SK-N-SH (cell line): ENCODE data around the gene BMAL1. TPM values are rescaled to one million over a fixed set of nuclear protein-coding genes. Genes with fewer than 3 reads are reported as not detected.

Experiments used
- CTCF ChIA-PET: fragments of 300-600, 350-600 bp; formaldehyde crosslinking; extraction: SDS; loops from one replicate; lab custom pipeline; 2021; lab: Yijun Ruan, JAX
- POLR2A ChIA-PET: fragments of 350-600 bp; sonication (Branson Sonifier 250); formaldehyde crosslinking; extraction: SDS; loops from one replicate; lab custom pipeline; 2020; ENCODE audit warnings: antibody characterized with exemption, inconsistent platforms; lab: Yijun Ruan, JAX
- DNase-seq: peaks from one replicate; pipeline ENCODE4 v3.0.0; 2012
- H2AFZ ChIP-seq: fragments of 200-600 bp; sonication (generic); 2 replicates; pipeline ENCODE4 v1.8.1; 2016; ENCODE audit warnings: antibody characterized with exemption, mild to moderate bottlenecking, low read depth
- H3F3A ChIP-seq: fragments of 200-600 bp; sonication (generic); replicated peaks from 2 replicates; pipeline ENCODE3; 2016; ENCODE audit warnings: antibody characterized with exemption, mild to moderate bottlenecking; ENCODE audit not compliant: insufficient read depth
- H3K27ac ChIP-seq, 2 experiments: fragments of 200-500 bp in 1 of 2; fragments of 200-600 bp in 1 of 2; sonication (Bioruptor generic) in 1 of 2; sonication (generic), shearing (Covaris generic) in 1 of 2; 2 replicates each; pipeline versions ENCODE4 v1.5.1 to v1.6.1; 2014 to 2016; ENCODE audit warnings: low read depth in 2 of 2, inconsistent platforms in 1 of 2, low read length in 1 of 2, mild to moderate bottlenecking in 1 of 2, mixed read lengths in 1 of 2
- H3K27me3 ChIP-seq: fragments of 200-600 bp; sonication (generic), shearing (Covaris generic); 2 replicates; pipeline ENCODE4 v1.6.1; 2016; ENCODE audit warnings: mixed run types; ENCODE audit not compliant: insufficient read depth
- H3K36me3 ChIP-seq, 2 experiments: fragments of 200-500 bp in 1 of 2; fragments of 200-600 bp in 1 of 2; sonication (Bioruptor generic) in 1 of 2; sonication (generic) in 1 of 2; replicated peaks in 1 of 2; 2 replicates each; pipeline versions ENCODE3 to v1.5.1; 2014 to 2016; ENCODE audit warnings: low read length in 1 of 2, mild to moderate bottlenecking in 1 of 2; ENCODE audit not compliant: insufficient read depth in 2 of 2, control insufficient read depth in 1 of 2
- H3K4me1 ChIP-seq, 2 experiments: fragments of 200-500 bp in 1 of 2; fragments of 200-600 bp in 1 of 2; sonication (Bioruptor generic) in 1 of 2; sonication (generic), shearing (Covaris generic) in 1 of 2; 2 replicates each; pipeline versions ENCODE4 v1.5.1 to v1.6.1; 2014 to 2016; ENCODE audit warnings: low read depth in 1 of 2, low read length in 1 of 2, mixed run types in 1 of 2; ENCODE audit not compliant: insufficient read depth in 2 of 2, control insufficient read depth in 1 of 2
- H3K4me2 ChIP-seq: fragments of 200-600 bp; sonication (generic), shearing (Covaris generic); 2 replicates; pipeline ENCODE4 v1.6.1; 2017; ENCODE audit warnings: mixed run types
- H3K4me3 ChIP-seq, 2 experiments: fragments of 200-500 bp in 1 of 2; fragments of 200-600 bp in 1 of 2; sonication (Bioruptor generic) in 1 of 2; sonication (generic), shearing (Covaris generic) in 1 of 2; 2 replicates each; pipeline versions ENCODE4 v1.5.1 to v1.8.1; 2014 to 2016; ENCODE audit warnings: low read depth in 2 of 2, inconsistent platforms in 1 of 2, low read length in 1 of 2, mild to moderate bottlenecking in 1 of 2, mixed read lengths in 1 of 2, moderate library complexity in 1 of 2
- H3K79me2 ChIP-seq: fragments of 200-600 bp; sonication (generic); 2 replicates; pipeline ENCODE4 v1.8.1; 2017; ENCODE audit warnings: mild to moderate bottlenecking; ENCODE audit not compliant: insufficient read depth
- H3K9ac ChIP-seq: fragments of 200-600 bp; sonication (generic); 2 replicates; pipeline ENCODE4 v1.6.1; 2017; ENCODE audit warnings: mixed run types
- H3K9me2 ChIP-seq: fragments of 200-600 bp; sonication (generic); 2 replicates; pipeline ENCODE4 v1.6.1; 2017; ENCODE audit warnings: mixed run types
- H3K9me3 ChIP-seq: fragments of 200-600 bp; sonication (generic); 2 replicates; pipeline ENCODE4 v1.6.1; 2017; ENCODE audit warnings: mixed run types, mild to moderate bottlenecking, moderate library complexity
- H4K20me1 ChIP-seq: fragments of 200-600 bp; sonication (generic); 2 replicates; pipeline ENCODE4 v1.6.1; 2017; ENCODE audit warnings: mild to moderate bottlenecking, mixed run types; ENCODE audit not compliant: insufficient read depth
- CHD2 ChIP-seq: fragments of 150-350 bp; IDR thresholded peaks from 2 replicates; pipeline ENCODE4 v1.6.1; 2018; ENCODE audit warnings: low read length; ENCODE audit not compliant: partially characterized antibody
- FOSL2 ChIP-seq: IDR thresholded peaks from 2 replicates; pipeline ENCODE4 v1.4.0; 2012; ENCODE audit warnings: low read depth, mild to moderate bottlenecking, moderate library complexity, borderline replicate concordance
- FOXJ3 ChIP-seq: sonication (generic); formaldehyde crosslinking; IDR thresholded peaks from 2 replicates; pipeline ENCODE4 v1.5.1; 2020; ENCODE audit warnings: mild to moderate bottlenecking, missing genetic modification reagents
- GATA2 ChIP-seq: sonication (generic); formaldehyde crosslinking; IDR thresholded peaks from 2 replicates; pipeline ENCODE4 v1.5.0; 2020; ENCODE audit warnings: mild to moderate bottlenecking, missing genetic modification reagents
- JUND ChIP-seq: IDR thresholded peaks from 2 replicates; pipeline ENCODE4 v1.4.0; 2012
- MEF2A ChIP-seq: IDR thresholded peaks from 2 replicates; pipeline ENCODE4 v1.4.0; 2012; ENCODE audit warnings: low read depth, borderline replicate concordance
- MXI1 ChIP-seq: IDR thresholded peaks from 2 replicates; pipeline ENCODE4 v1.6.1; 2012; ENCODE audit warnings: mild to moderate bottlenecking, low read depth, low read length, improper control_type of control experiment
- NFIC ChIP-seq: IDR thresholded peaks from 2 replicates; pipeline ENCODE4 v1.4.0; 2012; ENCODE audit warnings: borderline replicate concordance
- NRF1 ChIP-seq: IDR thresholded peaks from 2 replicates; pipeline ENCODE4 v1.6.1; 2012; ENCODE audit warnings: low read depth, mild to moderate bottlenecking, low read length
- PBX3 ChIP-seq: IDR thresholded peaks from 2 replicates; pipeline ENCODE4; 2012
- POLR2AphosphoS5 ChIP-seq: IDR thresholded peaks from 2 replicates; pipeline ENCODE4 v1.6.1; 2012; ENCODE audit warnings: low read depth, low read length
- RFX5 ChIP-seq: IDR thresholded peaks from 2 replicates; pipeline ENCODE4 v1.6.1; 2012; ENCODE audit warnings: mild to moderate bottlenecking, improper control_type of control experiment, low read length
- RXRA ChIP-seq: IDR thresholded peaks from 2 replicates; pipeline ENCODE4 v1.4.0; 2012; ENCODE audit warnings: low read depth, mild to moderate bottlenecking, borderline replicate concordance
- SIN3A ChIP-seq: IDR thresholded peaks from 2 replicates; pipeline ENCODE4 v1.6.1; 2012; ENCODE audit warnings: low read depth, mild to moderate bottlenecking, low read length, moderate library complexity, borderline replicate concordance
- SMC3 ChIP-seq: IDR thresholded peaks from 2 replicates; pipeline ENCODE4 v1.6.1; 2012; ENCODE audit warnings: low read depth, low read length, improper control_type of control experiment
- TCF12 ChIP-seq: IDR thresholded peaks from 2 replicates; pipeline ENCODE4 v1.4.0; 2012
- TEAD4 ChIP-seq: IDR thresholded peaks from 2 replicates; pipeline ENCODE4 v1.4.0; 2012; ENCODE audit warnings: mild to moderate bottlenecking, borderline replicate concordance; ENCODE audit not compliant: insufficient read depth
- ZBTB33 ChIP-seq: IDR thresholded peaks from 2 replicates; pipeline ENCODE4 v1.4.0; 2012; ENCODE audit warnings: low read depth, borderline replicate concordance
- WGBS: methylation state at CpG from one replicate; pipeline ENCODE4 v1.1.6; 2017; ENCODE audit warnings: low lambda C conversion rate; 5-methylcytosine and 5-hydroxymethylcytosine counted together
- polyA plus RNA-seq, 3 experiments: library from polyadenylated mRNA; depleted of rRNA; stranded (reverse); fragments of >200 nt; gene quantifications; 2 replicates each; pipeline ENCODE4 v1.2.3, GENCODE V29; 2012
- TF ChIP-seq, protein P1 (sequence below): IDR thresholded peaks from 2 replicates; pipeline ENCODE4 v1.4.0; 2012; ENCODE audit warnings: low read depth
- TF ChIP-seq, protein P2 (sequence below): fragments of 150-350 bp; IDR thresholded peaks from 2 replicates; pipeline ENCODE4 v1.6.1; 2017; ENCODE audit warnings: antibody characterized with exemption, low read length, low read depth, borderline replicate concordance

BMAL1 gene
- polyA plus RNA-seq, 1 of the 3 experiments (the other 2 are of a cell fraction): 6.5 TPM

DNA sequence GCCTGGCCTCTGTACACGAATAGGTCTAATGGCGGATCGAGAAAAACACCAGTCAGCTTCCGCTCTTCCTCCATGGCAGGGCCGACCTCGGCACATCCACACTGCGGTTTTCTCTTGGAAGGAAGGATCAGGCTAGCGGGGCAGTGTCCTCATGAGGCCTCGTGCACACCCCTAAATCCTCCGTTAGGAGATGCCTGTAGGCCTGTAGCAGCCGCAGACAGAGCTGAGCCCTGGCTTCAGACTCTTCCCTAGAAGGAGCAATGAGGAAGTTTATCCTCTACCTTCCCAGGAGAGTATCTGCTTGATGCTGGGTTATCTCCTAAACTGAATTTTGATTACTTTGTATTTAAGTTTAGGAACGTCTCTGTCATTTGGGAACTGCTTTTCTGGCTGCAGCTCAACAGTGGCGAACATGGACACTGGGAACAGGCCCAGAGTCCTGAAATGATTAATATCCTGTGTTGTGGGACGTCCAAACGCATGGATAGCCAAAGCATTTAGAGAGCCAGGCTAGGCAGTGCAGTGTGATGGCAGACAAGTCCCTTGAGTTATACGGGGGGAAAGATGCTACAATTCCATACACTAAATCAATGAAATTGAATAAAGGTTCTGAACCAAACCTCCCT, 16.5 kb upstream of the BMAL1 start:
- Histone ChIP-seq H4K20me1 (no peaks in the 10 kb centered on the region), H2AFZ (peak overlapping the region; percentile 76), H3K4me2 (peak overlapping the region; percentile 49), H3K4me3 (no peak overlapping the region; a peak in 1 of 4 replicates)
- TF ChIP-seq, protein P1, sequence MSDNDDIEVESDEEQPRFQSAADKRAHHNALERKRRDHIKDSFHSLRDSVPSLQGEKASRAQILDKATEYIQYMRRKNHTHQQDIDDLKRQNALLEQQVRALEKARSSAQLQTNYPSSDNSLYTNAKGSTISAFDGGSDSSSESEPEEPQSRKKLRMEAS: no peak
- TF ChIP-seq FOSL2: no peak
- TF ChIP-seq SMC3: no peak
- no peak for TF ChIP-seq TCF12
- no peak for TF ChIP-seq GATA2 (CRISPR knock-in tag)
- TF ChIP-seq TEAD4: 0 out of 2 replicates have a peak, but pooled peaks have one; percentile 4
- TF ChIP-seq, protein P2, sequence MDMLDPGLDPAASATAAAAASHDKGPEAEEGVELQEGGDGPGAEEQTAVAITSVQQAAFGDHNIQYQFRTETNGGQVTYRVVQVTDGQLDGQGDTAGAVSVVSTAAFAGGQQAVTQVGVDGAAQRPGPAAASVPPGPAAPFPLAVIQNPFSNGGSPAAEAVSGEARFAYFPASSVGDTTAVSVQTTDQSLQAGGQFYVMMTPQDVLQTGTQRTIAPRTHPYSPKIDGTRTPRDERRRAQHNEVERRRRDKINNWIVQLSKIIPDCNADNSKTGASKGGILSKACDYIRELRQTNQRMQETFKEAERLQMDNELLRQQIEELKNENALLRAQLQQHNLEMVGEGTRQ: no peak
- no peak for TF ChIP-seq POLR2AphosphoS5
- peak; percentile 29 for TF ChIP-seq PBX3
- TF ChIP-seq NRF1: no peak
- TF ChIP-seq CHD2: no peak
- TF ChIP-seq MXI1: no peak
- no peak for TF ChIP-seq FOXJ3 (CRISPR knock-in tag)
- TF ChIP-seq, all 33 proteins: peak for 2
- Histone ChIP-seq H3K27me3 (no peaks in the 10 kb centered on the region), H3K9me3 (no peaks in the 10 kb centered on the region), H3K4me1 (peaks cover 7 to 23% of the 10 kb centered on the region in 2 experiments; a peak in 3 of 4 replicates), H3K27ac (peak overlapping the region; percentile 76 to 98; a peak in 3 of 4 replicates), H3K9ac (peak overlapping the region; percentile 74), H3K79me2 (no peaks in the 10 kb centered on the region), H3K36me3 (no peaks in the 10 kb centered on the region), H3K9me2 (no peaks in the 10 kb centered on the region), H3F3A (peaks cover 18% of the 10 kb centered on the region)
- no peak for DNase-seq
- POLR2A ChIA-PET: no interaction called here
- CTCF ChIA-PET: interaction anchor here (1.2 to 3.5 kb wide), 3 partner anchors 23 to 74 kb away, joined by 4 to 12 read pairs (median 7); no protein-coding TSS in a partner anchor
- 69% methylated on average over 16 of the region's 16 CpGs for WGBS

- no peak for DNase-seq
- no peaks in the 10 kb centered on the region for H4K20me1 ChIP-seq
- peaks cover 18% of the 10 kb centered on the region for H3F3A ChIP-seq
- H3K9me3 ChIP-seq: no peaks in the 10 kb centered on the region
- no peaks in the 10 kb centered on the region for H3K79me2 ChIP-seq
- peak overlapping the region; percentile 76 for H2AFZ ChIP-seq
- no peak overlapping the region; a peak in 1 of 4 replicates for H3K4me3 ChIP-seq
- H3K4me2 ChIP-seq: peak overlapping the region; percentile 49
- H3K9ac ChIP-seq: peak overlapping the region; percentile 74
- ChIA-PET POLR2A (no interaction called here), CTCF (interaction anchor here (3.5 kb wide), 1 partner anchor 74 kb away, joined by 12 read pairs; no protein-coding TSS in a partner anchor)
- H3K4me1 ChIP-seq: peaks cover 7 to 23% of the 10 kb centered on the region in 2 experiments; a peak in 3 of 4 replicates
- WGBS: 27% methylated on average over 8 of the region's 8 CpGs
- no peaks in the 10 kb centered on the region for H3K9me2 ChIP-seq
- H3K27me3 ChIP-seq: no peaks in the 10 kb centered on the region
- no peaks in the 10 kb centered on the region for H3K36me3 ChIP-seq
- peak overlapping the region; percentile 76 to 98; a peak in 3 of 4 replicates for H3K27ac ChIP-seq
- TF ChIP-seq POLR2AphosphoS5 (peak; percentile 79; the same call in 1 of the 2 replicates), SIN3A (0 out of 2 replicates have a peak, but pooled peaks have one; percentile 17), ZBTB33 (no peak), NFIC (peak; percentile 70), RXRA (peak; percentile 82; the same call in 1 of the 2 replicates), MXI1 (no peak), JUND (peak; percentile 96), PBX3 (peak; percentile 80), RFX5 (no peak), MEF2A (peak; percentile 73; the same call in 1 of the 2 replicates), TCF12 (peak; percentile 72)
These were observed 16.0 kb upstream of the BMAL1 start for GRCh38 chr11:13261591-13262061.
